Hematopoietic multipotent progenitor cell treated with erythropoietin and hydrocortisone succinate and interleukin-3 and kit ligand, for 6 days (in vitro differentiated cells): ENCODE measurements around the gene LRFN2.

Experiments used
- DNase-seq: peaks from one replicate; pipeline ENCODE4 v3.0.0-alpha.2; 2015

The LRFN2 gene

DNA sequence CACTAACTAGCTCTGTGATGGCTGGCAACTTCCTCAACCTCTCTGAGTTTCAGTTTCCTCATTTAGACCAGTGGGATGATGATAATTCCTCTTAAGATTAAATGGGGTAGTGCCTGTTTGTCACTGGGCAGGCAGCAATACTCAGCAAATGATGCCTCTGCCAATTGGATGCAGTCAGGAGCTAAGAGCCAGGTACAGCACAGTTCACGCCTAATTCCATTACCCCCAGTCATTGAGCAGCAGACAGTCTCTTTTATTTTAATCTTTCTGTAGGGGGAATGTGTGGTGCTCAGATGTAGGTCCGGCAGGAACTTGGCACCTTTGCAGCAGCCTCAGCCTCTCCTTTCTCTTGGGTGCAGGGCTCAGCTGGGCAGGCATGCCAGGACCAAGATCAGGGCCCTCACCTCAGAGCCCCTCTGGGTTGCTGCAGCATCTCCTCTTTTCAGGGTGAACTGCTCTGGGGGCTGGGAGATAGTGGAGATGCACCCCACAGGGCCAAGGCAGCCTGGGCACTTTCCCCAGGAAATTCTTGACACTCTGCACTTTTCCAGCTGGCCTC lies 243.8 kb downstream of the LRFN2 start:
- DNase-seq, result no peak

DNA sequence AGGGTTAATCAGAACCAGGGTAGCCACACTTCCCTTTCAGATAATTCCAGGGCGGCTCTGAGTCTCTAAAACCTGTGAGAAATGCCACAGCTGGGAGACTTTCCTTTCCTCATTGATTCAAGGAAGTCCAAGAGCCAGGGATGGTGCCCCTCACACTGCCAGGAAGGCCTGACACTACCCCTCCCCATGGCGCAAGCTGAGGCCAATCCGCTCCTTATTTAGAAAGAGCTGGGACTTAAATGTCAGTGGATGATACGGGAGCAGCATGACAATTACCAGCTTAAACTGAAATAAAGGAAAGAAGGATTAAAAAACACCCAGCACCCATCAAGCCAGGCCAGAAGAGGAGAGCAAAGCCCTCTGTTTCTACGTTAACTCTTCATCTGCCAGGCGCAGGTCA lies 244.4 kb downstream of the LRFN2 start:
- no peak for DNase-seq

DNA sequence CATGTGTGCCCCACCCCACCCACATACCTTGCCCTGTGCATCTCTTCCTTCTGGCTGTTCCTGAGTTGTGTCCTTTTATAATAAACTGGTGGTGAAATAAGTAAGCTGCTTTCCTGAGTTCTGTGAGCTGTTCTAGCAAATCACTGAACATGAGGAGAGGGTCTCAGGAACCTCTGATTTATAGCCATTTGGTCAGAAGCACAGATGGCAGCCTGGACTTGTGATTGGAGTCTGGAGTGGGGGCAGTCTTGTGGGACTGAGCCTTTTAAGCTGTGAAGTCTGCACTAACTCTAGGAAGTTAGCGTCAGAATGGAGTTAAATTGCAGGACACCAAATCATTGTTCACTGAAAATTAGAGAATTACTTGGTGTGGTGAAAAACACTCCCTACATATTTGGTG lies 245.4 kb downstream of the LRFN2 start:
- DNase-seq, result no peak
